NCI-H2196 (cell line): Measurements from ENCODE around the gene NDUFS1.
"Not testable (repeated sequence)": the region's sequence is repeated elsewhere in the genome, so short reads cannot be mapped to it uniquely, and the experiment has no call there.

Experiments used
- DNase-seq: peaks from one replicate; lab custom pipeline; 2025; ENCODE audit not compliant: unreplicated experiment; lab: John Stamatoyannopoulos, UW

The NDUFS1 gene

DNA sequence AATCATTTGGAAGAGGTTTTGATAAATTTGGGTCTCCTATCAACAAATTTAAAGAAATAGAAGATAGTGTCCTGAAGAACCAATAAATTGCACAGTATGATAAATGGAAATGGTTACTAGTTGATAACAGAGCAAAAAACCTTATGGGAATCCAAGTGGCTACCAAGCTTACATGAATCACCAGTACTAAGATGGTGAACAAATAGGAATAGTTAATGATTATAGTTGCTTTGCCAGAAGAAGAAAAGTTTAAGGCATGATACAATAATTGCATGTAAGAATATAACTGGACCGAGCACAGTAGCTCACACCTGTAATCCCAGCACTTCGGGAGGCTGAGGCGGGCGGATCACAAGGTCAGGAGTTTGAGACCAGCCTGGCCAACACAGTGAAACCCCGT lies 53.7 kb downstream of the NDUFS1 start:
- no peak for DNase-seq

DNA sequence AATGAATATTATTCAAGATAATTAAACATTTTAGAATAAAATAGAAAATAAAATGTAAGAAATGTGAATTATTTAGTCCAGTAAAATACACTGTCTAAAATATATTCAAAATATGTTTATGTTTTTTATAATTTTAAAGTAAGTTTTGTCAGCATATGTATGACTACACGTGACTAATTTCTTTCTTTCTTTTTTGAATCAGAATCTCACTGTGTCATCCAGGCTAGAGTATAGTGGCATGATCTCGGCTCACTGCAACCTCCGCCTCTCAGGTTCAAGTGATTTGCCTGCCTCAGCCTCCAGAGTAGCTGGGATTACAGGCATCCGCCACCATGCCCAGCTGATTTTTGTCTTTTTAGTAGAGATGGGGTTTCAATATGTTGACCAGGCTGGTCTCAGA lies 54.2 kb downstream of the NDUFS1 start:
- DNase-seq, result no peak

DNA sequence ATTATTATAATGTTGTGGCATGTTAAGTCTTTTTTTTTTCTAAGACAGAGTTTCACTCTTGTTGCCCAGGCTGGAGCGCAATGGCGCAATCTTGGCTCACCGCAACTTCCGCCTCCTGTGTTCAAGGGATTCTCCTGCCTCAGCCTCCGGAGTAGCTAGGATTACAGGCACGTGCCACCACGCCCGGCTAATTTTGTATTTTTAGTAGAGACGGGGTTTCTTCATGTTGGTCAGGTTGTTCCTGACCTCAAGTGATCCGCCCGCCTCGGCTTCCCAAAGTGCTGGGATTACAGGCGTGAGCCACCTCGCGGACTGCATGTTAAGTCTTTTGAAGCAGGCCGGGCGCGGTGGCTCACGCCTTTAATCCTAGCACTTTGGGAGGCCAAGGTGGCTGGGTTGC lies 60.4 kb downstream of the NDUFS1 start:
- DNase-seq, result not testable (repeated sequence)

DNA sequence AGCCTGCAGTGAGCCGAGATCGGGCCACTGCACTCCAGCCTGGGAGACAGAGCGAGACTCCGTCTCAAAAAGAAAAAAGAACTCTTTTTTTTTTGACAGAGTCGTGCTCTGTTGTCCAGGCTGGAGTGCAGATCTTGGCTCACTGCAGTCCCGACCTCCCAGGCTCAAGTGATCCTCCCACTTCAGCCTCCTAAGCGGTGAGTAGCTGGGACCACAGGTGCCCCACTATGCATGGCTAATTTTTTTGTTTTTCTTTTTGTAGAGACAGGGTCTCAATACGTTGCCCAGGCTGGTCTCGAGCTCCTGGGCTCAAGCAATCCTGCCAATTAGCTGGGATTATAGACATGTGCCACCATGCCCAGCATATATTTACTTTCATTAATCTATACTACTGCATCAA lies 60.8 kb downstream of the NDUFS1 start:
- DNase-seq, result no peak

- no peak for DNase-seq
Observed at GRCh38 chr2:206096876-206097275, 62.4 kb downstream of the NDUFS1 start.

DNA sequence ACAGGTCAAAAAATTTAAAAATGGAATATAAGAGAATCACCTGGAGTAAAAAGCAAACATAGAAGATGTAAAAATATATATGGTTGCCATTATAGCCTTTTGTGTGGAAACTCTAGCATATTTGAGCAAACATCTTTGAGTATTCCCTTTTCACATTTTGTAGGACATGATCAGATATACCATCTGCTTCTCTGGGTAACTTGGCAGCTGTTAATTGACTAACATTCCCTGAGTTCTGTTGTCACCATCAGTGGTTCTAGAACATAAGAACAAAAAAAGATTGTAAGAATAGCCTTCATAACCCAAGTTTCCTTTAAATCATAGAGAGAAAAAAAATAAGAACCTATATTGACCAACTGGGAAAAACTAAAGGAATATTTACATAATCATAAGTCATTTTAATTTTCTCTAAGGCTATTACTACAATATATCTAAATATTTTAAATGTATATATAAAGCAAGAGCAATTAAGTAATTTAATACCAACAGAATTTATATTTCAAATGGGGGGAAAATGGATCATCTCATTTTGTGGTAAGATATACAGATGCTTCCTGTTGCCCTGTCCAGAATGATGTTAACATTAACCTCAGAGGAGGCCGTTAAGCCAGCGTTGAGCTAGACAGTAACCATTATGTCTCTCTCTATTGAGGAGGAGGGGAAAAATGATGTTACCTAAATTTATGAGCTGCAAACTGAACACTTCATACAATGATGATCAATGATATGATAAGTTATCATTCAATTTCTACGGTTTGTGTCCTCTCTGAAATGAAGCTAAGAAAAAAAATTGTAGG lies 63.5 kb downstream of the NDUFS1 start:
- DNase-seq, result no peak

DNA sequence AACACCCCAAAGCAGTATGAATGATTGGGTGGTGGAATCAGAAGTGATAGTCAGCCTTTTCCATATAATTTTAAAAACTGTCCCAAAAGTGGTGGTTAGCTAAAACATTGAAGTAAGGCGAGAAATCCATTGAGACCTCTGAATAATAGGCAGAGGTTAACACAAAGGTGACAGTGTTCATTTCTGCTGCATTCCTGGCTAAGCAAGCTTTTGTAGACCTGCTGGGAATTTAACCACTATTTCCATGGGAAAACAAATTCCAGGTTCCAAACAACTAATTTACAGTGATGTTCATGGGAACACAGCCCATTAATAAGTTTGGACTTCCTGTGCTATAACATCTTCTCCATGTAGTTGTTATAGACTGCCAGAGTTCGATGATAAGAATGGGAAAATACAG lies 66.9 kb downstream of the NDUFS1 start:
- no peak for DNase-seq

GRCh38 chr2:206088248-206088647 lies 71.0 kb downstream of the NDUFS1 start:
- DNase-seq, result no peak

GRCh38 chr2:206086716-206087350 lies 72.4 kb downstream of the NDUFS1 start:
- no peak for DNase-seq

- DNase-seq, result peak; percentile 63
Observed at GRCh38 chr2:206085742-206086445, 73.3 kb downstream of the NDUFS1 start, which contains the start of gene INO80D. Gene INO80D (minus strand): TSS chr2:206086174. CDS start chr2:206063016, 23,158 bp downstream.

GRCh38 chr2:206084870-206085741 lies 74.1 kb downstream of the NDUFS1 start:
- peak; percentile 25 for DNase-seq

DNA sequence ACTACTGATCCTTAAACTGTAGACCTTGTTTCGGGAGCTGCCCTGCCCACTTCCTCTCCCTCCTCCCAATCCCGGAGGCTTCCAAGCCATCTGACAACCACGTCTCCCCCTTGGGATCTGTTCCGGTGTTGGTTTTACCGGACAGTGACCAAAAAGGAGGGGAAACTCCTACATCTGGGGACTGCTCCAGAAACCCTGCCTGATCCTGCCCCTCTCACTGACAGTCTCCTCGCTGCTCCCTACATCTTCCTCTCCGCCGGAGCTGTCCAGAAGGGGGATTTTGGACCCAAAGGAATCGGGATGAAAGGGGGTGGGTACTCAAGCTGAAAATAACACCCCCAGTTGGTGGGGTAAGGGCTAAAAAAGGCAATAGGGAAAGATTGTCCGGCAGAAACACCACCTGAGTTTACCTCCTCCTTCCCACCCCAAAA lies 74.8 kb downstream of the NDUFS1 start:
- peak; percentile 21 for DNase-seq

DNA sequence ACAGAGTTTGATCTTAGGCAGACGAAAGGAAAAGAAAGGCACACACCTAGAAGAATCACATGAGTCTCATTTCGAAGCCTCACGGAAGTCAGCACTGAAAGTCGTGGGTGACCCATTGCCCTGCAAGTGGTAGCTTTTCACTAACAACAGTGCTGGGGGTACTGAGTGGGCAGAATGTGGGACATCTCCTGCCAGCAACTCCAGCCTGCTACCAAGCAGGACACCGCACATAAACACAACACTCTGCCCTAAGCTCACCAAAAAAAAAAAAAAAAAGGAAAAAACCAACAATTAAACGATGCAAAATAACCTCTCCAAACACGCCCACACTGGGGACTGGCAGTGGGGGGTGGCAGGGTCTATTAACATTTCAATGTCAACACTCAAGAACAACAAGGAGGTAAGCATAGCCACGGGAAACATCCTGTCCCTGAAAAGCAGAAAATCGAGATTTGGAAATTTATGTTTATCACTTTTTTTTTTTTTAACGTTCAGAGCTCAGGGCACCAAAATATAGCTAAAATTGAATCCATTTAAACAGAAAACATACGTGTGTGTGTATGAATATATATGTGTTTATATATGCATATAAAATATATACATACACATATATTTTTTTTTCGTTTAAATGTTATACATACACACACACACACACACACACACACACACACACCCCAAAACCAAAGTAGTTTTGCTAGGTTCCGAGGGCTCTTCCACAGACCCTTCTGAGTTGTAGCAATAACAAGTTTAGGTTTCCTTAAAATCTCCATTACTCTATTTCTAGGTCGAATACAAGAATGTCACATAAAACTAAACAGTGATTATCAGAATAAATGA lies 75.4 kb downstream of the NDUFS1 start:
- DNase-seq, result no peak

DNA sequence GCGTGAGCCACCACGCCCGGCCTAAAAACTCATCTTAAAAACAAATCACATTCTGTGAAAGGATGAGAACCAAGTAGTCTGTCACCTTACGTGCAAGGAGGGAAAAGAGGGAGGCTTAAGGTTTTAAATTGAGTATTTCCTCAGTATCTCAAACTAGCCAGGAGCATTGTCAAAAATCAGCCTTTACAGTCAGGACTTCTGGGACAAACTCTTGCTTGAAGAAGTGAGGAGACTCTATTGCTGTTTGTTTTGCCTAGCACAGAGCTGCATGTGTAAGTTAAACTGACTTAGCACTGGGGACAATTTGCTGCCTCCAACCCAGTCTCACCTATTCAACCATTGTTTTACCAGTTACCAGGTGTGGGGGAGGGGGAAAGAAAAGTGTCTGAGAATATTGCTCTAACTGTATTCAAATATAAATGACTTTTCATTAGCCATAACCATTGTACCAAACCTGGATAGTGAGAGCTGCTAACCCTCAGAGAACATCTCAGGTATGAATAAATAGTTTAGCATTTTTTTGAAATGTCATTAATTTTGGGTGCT lies 76.9 kb downstream of the NDUFS1 start:
- DNase-seq, result no peak

DNA sequence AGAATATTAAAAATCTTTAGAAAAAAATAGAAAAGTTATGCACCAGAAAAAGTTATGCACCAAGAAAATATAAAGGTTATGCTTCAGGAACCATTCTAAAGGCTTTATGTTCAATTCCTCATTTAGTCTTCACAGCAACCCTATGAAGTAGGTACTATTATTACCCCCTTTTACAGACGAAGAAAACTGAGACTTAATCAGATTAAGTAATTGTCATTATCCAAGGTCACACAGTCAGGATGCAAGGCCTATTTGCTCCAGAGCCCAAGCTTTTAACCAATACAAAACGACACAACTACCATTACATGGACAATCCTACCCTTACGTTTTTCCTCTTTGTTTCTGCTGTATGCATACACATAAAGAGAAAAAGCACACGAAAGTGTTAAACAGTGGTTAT lies 78.3 kb downstream of the NDUFS1 start:
- no peak for DNase-seq

DNA sequence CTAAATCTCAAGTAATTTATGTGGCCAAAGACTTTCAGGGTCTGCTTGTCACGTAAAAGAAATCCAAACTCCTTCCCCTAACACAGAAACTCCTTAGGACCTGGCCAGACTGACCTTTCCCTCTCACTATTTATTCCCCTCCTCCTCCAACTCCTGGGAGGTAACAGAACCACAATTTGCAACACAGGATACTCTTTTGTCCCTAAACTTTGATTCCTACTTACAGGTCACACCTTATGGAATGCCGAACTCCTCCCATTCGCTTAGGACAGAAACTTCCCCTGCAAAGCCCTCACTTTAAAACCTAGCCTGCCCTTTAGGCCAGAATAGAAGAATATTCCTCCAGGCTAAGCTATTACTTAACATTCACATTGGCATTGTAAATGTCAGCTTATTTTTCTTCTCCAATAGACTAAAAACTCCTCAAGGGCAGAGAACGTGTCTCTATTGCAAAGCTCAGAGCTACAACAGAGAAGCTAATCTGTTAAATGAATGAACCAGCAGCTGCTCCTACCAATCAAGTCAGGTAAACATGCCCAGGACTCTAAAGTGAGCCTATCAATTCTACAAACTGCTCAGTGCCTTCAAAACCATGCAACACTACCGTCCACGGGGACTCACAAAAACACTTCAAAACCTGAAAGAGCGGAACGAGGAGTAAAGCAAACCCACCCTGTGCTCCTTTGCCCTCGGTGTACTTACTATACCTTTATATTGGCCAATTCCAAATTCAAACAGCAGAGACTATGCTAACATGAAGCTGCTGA lies 79.4 kb downstream of the NDUFS1 start:
- DNase-seq, result no peak

DNA sequence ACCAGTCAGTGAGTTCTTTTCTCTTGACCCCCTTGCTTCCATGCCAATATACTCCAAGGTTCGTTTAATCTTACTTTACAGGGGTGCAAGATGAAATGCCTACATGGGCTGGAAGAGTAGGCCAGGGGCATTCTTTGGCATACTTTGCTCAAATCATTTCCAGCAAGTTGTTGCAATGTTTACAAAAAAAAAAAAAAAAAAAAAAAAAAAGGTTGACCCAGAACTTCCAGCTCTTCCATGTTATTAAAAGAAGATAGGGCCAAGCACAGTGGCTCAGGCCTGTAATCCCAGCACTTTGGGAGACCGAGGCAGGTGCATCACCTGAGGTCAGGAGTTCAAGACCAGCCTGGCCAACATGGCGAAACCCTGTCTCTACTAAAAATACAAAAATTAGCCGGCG lies 81.4 kb downstream of the NDUFS1 start:
- not testable (repeated sequence) for DNase-seq

GRCh38 chr2:206075113-206075512 lies 84.1 kb downstream of the NDUFS1 start:
- no peak for DNase-seq

DNA sequence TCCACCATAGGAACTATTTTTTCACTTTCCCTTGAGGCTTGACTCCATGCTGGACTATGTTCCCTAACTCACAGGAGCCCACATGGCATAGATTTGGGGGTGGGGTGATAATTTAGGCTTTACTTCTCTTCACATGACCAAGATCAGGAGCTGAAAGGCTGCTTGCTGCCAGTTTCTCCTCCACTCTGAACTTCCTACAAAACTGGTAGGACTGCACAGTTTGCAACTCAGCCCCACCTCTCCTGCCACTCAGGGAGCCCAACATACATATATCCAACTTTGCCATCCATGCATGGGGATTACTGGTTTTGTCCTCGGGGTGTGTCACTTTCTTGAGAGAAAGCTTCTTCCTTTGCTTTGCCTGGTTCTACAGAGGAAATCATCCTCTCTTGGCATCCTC lies 87.4 kb downstream of the NDUFS1 start:
- no peak for DNase-seq
